ENCODE measurements around the gene KIAA1549.
"Not testable (repeated sequence)": the region's sequence is repeated elsewhere in the genome, so short reads cannot be mapped to it uniquely, and the experiment has no call there.

KIAA1549 gene

GRCh38 chr7:138821912-138822311 is 159.3 kb downstream of the KIAA1549 start:
- no peak for DNase-seq (ENCODE audit: low read depth in 2 of 3, low spot score in 1 of 3)

- no peak for DNase-seq (ENCODE audit: low read depth in 2 of 3, low spot score in 1 of 3)
Measured at GRCh38 chr7:138819625-138820024, 161.6 kb downstream of the KIAA1549 start.

- DNase-seq (ENCODE audit: low read depth in 2 of 3, low spot score in 1 of 3), result no peak
Measured at GRCh38 chr7:138816650-138817049, 164.5 kb downstream of the KIAA1549 start.

- DNase-seq (ENCODE audit: low read depth in 2 of 3, low spot score in 1 of 3), result no peak
Measured at GRCh38 chr7:138814816-138815332, 166.3 kb downstream of the KIAA1549 start.

- no peak for DNase-seq (ENCODE audit: low read depth in 2 of 3, low spot score in 1 of 3)
Measured at GRCh38 chr7:138813945-138814344, 167.2 kb downstream of the KIAA1549 start.

GRCh38 chr7:138811327-138811726 is 169.9 kb downstream of the KIAA1549 start:
- DNase-seq (ENCODE audit: low read depth in 2 of 3, low spot score in 1 of 3), result not testable (repeated sequence)

- no peak for DNase-seq (ENCODE audit: low read depth in 2 of 3, low spot score in 1 of 3)
Measured at GRCh38 chr7:138809346-138809745, 171.8 kb downstream of the KIAA1549 start.

GRCh38 chr7:138804618-138805017 is 176.6 kb downstream of the KIAA1549 start:
- no peak for DNase-seq (ENCODE audit: low read depth in 2 of 3, low spot score in 1 of 3)

- no peak for DNase-seq (ENCODE audit: low read depth in 2 of 3, low spot score in 1 of 3)
Measured at GRCh38 chr7:138802706-138803105, 178.5 kb downstream of the KIAA1549 start.

GRCh38 chr7:138801256-138801655 is 179.9 kb downstream of the KIAA1549 start:
- no peak for DNase-seq (ENCODE audit: low read depth in 2 of 3, low spot score in 1 of 3)

- DNase-seq (ENCODE audit: low read depth in 2 of 3, low spot score in 1 of 3), result no peak
Measured at GRCh38 chr7:138799336-138800000, 181.7 kb downstream of the KIAA1549 start.

- DNase-seq (ENCODE audit: low read depth in 2 of 3, low spot score in 1 of 3), result no peak
Measured at GRCh38 chr7:138798836-138799235, 182.4 kb downstream of the KIAA1549 start.

- no peak for DNase-seq (ENCODE audit: low read depth in 2 of 3, low spot score in 1 of 3)
Measured at GRCh38 chr7:138797715-138798320, 183.4 kb downstream of the KIAA1549 start, which contains the start of the genes ATP6V0A4 and TMEM213. Gene ATP6V0A4, minus strand, starts transcription at chr7:138798196. Its CDS starts 26,949 bp downstream, at chr7:138771247. Gene TMEM213, plus strand, starts transcription at chr7:138797994. Its CDS starts 111 bp downstream, at chr7:138798105.

GRCh38 chr7:138797046-138797445 is 184.1 kb downstream of the KIAA1549 start:
- not testable (repeated sequence) for DNase-seq (ENCODE audit: low read depth in 2 of 3, low spot score in 1 of 3)

GRCh38 chr7:138796038-138796615 is 185.1 kb downstream of the KIAA1549 start:
- no peak for DNase-seq (ENCODE audit: low read depth in 2 of 3, low spot score in 1 of 3)

GRCh38 chr7:138785587-138786437 is 195.4 kb downstream of the KIAA1549 start:
- no peak for DNase-seq (ENCODE audit: low read depth in 2 of 3, low spot score in 1 of 3)

GRCh38 chr7:138784692-138785091 is 196.5 kb downstream of the KIAA1549 start:
- no peak for DNase-seq (ENCODE audit: low read depth in 2 of 3, low spot score in 1 of 3)
